Stimulated activated CD8-positive, alpha-beta memory T cell treated with anti-CD3 and anti-CD28 coated beads, Interleukin-7, amount 100 ng/mL, for 48 hours (primary cell): Measurements from ENCODE around the gene ERFL.

Experiments
- DNase-seq, 2 donors: peaks; one replicate each; pipeline ENCODE4 v3.0.0-alpha.2; 2020; ENCODE audit warnings: low read depth in 1 of 2; ENCODE audit errors: extremely low read depth in 1 of 2

ERFL gene

DNA sequence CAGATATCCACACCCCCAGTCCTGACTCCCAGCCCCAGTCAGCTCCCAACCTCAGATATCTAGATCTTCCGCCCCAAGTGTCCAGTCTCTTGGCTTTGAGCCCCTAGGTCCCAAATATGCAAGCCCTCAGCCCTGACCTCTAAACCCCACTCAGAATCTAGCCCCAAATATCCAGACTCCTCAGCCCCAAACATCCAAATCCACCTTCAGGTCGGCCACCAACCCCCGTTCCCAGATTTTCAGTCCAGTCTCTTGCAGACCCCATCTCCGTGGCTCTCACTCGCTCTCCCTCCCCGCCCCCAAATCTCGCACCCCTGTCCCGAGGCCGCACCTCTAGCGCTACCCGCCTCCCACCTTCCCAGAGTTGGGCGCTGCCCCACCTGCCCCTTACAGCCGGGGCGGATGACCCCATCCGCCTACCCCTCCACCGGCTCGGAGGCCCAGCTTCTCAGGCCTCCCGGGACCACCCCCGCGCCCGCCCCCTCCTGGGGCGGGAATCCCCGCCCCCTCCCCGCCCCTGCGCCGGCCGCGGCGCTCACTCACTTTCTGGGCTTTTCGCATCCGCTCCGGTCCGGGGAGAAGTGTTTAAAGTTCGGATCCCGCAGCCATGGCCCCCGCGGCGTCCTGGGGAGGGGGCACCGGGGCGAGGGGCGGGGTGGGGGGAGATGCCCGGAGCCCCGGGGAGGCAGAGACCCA, 604 bp downstream of the ERFL start:
- no peak for DNase-seq

DNA sequence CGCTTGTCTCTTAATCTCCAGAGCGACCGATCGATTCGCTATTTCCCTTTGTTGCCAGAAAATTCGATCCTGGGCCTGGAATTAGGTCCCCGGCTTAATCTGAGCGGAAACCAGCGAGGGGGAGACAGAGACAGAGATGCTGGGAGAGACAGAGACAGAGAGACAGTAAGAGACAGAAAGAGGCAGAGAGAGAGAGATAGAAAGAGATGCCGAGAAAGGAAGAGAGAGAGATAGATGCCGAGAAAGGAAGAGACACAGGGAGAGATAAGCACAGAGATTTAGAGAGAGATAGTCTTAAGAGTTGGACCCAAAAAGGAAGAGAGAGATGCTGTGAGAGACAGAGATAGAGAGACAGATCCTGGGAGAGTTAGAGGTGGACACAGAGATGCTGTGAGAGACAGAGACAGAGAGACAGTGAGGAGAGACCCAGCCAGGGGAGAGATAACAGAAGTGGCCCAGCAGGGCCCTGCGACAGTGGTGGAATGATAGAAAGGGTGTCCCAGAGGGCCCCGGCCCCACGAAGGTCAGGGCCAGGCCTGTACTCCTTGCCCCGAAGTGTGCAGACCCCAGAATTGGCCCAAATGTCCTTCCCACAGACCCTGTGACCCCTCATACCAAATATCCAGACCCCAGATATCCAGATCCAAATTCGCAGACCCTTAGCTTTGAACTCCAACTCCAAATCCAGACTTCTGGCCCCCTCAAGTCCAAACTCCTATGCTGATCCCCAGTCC, 1.3 kb downstream of the ERFL start:
- DNase-seq: no peak

- DNase-seq: no peak
Observed at GRCh38 chr19:41926028-41926762, 2.1 kb downstream of the ERFL start.

GRCh38 chr19:41925208-41926003, 2.8 kb downstream of the ERFL start:
- no peak for DNase-seq

DNA sequence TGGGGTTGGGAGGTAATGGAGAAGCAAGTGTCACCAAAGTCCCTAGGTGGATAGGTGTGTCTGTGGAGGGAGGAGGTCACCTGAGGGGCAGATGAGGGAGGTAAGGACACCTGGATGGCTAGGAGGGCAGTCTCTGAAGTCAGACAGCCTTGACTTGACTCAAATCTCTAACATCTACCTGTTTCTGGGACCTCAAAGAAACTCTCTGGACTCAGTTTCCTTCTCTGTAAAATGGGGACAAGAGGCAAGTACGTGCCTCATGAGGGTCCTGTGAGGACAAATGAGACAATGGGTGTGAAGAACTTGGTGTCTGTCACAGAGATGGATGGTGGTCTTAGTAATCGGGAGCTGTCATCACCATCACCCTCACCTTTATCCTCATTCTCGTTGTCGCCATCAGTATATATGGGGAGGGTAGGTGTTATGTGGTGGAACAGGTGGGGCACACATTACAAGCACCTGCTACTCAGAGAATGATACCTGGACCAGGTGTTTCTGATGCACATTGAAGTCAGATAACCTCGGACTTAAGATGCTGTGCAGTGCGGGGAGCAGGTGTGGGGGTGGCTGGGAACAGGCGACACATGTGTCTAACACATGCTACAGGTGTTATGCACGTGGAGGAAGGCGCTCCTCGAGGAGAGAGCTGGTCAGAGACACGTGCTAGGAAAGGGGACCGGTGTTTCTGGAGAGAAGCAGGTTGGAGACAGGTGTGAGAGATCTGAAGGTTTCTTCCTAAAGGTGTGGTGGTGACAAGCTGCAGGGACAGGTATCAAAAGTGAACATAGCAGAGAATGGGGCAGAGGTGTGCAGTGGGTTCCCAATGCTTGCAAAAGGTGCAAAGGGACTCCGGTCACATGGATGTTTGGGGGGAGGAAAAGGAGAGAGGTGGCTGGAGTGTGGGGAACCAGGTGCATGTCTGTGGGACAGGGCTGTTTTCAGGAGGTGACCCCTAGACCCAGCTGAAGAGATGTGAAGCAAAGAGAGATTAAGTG, 3.8 kb downstream of the ERFL start:
- no peak for DNase-seq

- no peak for DNase-seq
Observed at GRCh38 chr19:41923045-41923788, 5.0 kb downstream of the ERFL start.

GRCh38 chr19:41922585-41922984, 5.7 kb downstream of the ERFL start:
- DNase-seq: no peak

GRCh38 chr19:41921577-41922576, 6.4 kb downstream of the ERFL start:
- no peak for DNase-seq

DNA sequence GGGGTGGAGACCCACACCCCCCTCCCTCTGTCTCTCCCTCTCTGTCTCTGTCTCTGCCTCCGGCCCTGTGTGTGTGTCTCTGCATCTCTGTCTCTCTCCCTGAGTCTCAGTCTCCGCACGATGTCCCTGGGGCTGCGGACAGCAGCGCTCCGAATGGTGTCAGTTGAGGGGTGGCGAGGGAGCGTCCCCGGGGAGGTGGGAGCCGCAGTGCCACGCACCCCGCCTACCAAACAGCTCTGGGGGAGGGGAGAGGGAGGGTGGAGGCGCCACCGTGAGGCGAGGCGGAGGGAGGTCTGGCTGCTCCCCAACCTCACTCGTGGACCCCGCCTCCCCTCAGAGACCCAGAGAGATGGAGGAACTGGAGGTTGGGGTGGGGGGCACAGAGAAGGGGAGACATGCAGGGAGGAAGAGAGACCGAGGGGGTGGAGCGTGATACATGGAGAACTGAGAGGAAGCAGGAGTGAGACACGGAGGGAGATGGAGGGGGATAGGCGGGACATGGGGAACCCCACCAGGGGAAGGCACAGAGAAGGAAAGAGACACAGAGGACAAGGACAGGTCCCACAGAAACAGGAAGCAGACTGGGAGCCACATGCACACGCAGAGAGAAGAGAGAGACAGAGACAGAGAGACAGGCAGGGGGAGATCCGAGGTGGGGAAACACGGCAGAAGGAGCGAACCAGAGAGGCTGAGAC, 7.2 kb downstream of the ERFL start:
- DNase-seq: no peak

DNA sequence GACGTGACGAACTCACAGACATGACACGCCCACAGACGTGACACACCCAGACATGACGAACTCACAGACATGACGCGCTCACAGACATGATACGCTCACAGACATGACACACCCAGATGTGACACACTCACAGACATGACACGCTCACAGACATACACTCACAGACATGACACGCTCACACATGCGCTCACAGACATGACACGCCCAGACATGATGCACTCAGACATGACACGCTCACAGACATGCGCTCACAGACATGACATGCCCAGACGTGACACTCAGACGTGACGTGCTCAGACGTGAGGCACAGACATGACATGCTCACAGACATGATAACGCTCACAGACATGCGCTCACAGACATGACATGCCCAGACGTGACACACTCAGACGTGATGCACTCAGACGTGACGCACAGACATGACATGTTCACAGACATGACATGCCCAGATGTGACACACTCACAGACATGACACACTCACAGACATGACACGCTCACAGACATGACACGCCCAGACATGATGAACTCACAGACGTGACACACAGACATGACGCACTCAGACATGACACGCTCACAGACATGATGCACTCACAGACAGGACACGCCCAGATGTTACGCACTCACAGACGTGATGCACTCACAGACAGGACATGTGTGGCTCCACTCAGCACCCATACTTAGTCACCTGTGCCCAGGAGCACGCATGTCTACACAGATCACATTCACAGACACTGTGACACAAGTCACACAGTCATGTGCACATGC, 8.1 kb downstream of the ERFL start:
- no peak for DNase-seq

DNA sequence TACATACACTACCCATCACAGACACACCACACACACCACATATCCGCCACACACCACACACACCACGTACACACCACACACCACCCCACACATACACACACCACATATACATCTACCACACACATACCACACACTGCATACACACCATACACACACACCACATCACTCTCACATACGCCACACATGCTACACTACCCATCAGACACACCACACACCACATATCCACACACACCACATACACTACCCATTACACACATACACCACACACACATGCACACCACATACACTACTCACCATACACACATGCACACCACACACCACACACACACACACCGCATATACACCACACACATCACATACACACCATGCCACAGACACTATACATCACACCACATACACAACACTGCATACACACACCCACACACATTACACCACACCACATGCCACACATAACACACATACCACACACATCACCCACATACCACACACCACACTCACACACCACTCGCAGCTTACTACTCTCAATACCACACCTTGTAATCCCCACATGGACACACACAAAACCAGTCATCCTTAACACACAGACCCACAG, 9.5 kb downstream of the ERFL start:
- DNase-seq: no peak

GRCh38 chr19:41918095-41918494, 10.2 kb downstream of the ERFL start:
- DNase-seq: no peak

DNA sequence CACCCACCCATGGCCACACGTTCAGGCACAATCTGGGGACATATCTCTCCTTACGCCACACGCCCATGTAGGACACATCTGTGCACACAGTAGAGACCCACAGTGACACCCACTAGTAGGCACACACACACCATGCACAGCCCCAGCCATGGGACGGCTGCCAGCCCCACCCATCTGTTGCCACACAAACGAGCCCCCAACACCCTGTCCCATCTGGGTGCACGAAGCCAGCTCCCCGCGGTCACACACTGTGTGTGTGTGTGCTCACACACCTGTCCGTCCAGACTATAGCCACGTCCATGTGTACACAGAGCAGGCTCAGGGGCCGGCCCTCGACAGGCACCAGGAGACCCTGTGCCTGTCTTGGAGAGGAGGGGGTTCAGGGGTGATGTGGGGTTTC, 10.6 kb downstream of the ERFL start:
- no peak for DNase-seq

GRCh38 chr19:41915776-41916414, 12.4 kb downstream of the ERFL start:
- no peak for DNase-seq

GRCh38 chr19:41915021-41915775, 13.1 kb downstream of the ERFL start:
- no peak for DNase-seq
